CD4-positive, alpha-beta T cell treated with Interferon gamma for 1 hour (primary cell): Measurements from ENCODE around the gene TBPL1.
"Not testable (repeated sequence)": the region's sequence is repeated elsewhere in the genome, so short reads cannot be mapped to it uniquely, and the experiment has no call there.

Experiments used
- DNase-seq: peaks from one replicate; pipeline ENCODE4 v3.0.0-alpha.2; 2020

Gene TBPL1

GRCh38 chr6:133977983-133978895 lies 25.2 kb downstream of the TBPL1 start:
- no peak for DNase-seq

- no peak for DNase-seq
Observed at GRCh38 chr6:133978896-133979240, 25.8 kb downstream of the TBPL1 start.

- not testable (repeated sequence) for DNase-seq
Observed at GRCh38 chr6:133979269-133979963, 26.4 kb downstream of the TBPL1 start.

GRCh38 chr6:133980168-133980567 lies 27.1 kb downstream of the TBPL1 start:
- no peak for DNase-seq

GRCh38 chr6:133983099-133983939 lies 30.3 kb downstream of the TBPL1 start:
- DNase-seq = peak; percentile 37

- DNase-seq = no peak
Observed at GRCh38 chr6:133985970-133986369, 32.9 kb downstream of the TBPL1 start.

GRCh38 chr6:133986942-133987341 lies 33.9 kb downstream of the TBPL1 start:
- DNase-seq = no peak

GRCh38 chr6:133989525-133989924 lies 36.5 kb downstream of the TBPL1 start:
- no peak for DNase-seq

GRCh38 chr6:133990321-133990720 lies 37.3 kb downstream of the TBPL1 start:
- no peak for DNase-seq

- no peak for DNase-seq
Observed at GRCh38 chr6:133991096-133991593, 38.1 kb downstream of the TBPL1 start.

- no peak for DNase-seq
Observed at GRCh38 chr6:133992992-133993680, 40.1 kb downstream of the TBPL1 start.

- DNase-seq = no peak
Observed at GRCh38 chr6:133995296-133995695, 42.3 kb downstream of the TBPL1 start.

- no peak for DNase-seq
Observed at GRCh38 chr6:133995758-133996157, 42.7 kb downstream of the TBPL1 start.

GRCh38 chr6:133997267-133997666 lies 44.2 kb downstream of the TBPL1 start:
- DNase-seq = no peak

GRCh38 chr6:133999305-133999704 lies 46.3 kb downstream of the TBPL1 start:
- DNase-seq = no peak

- DNase-seq = no peak
Observed at GRCh38 chr6:134000443-134000842, 47.4 kb downstream of the TBPL1 start.

GRCh38 chr6:134002821-134003220 lies 49.8 kb downstream of the TBPL1 start:
- DNase-seq = no peak

- no peak for DNase-seq
Observed at GRCh38 chr6:134003542-134003951, 50.5 kb downstream of the TBPL1 start.

GRCh38 chr6:134004714-134005113 lies 51.7 kb downstream of the TBPL1 start:
- DNase-seq = no peak

- no peak for DNase-seq
Observed at GRCh38 chr6:134005800-134006199, 52.8 kb downstream of the TBPL1 start.

- no peak for DNase-seq
Observed at GRCh38 chr6:134007077-134007476, 54.1 kb downstream of the TBPL1 start.

- no peak for DNase-seq
Observed at GRCh38 chr6:134009876-134010275, 56.9 kb downstream of the TBPL1 start.
